Hematopoietic multipotent progenitor cell treated with erythropoietin and hydrocortisone succinate and interleukin-3 and kit ligand, for 15 days (in vitro differentiated cells): Measurements from ENCODE around the gene TMEM263.
"Not testable (repeated sequence)": the region's sequence is repeated elsewhere in the genome, so short reads cannot be mapped to it uniquely, and the experiment has no call there.

Experiments used
- DNase-seq: peaks from one replicate; pipeline ENCODE4 v3.0.0-alpha.2; 2015; ENCODE audit warnings: low spot score

The TMEM263 gene

GRCh38 chr12:106955377-106956047 is at the start of gene TMEM263:
Gene TMEM263 (plus strand): TSS chr12:106955907. CDS start chr12:106967117, 11,210 bp downstream.
- DNase-seq = peak; percentile 57

DNA sequence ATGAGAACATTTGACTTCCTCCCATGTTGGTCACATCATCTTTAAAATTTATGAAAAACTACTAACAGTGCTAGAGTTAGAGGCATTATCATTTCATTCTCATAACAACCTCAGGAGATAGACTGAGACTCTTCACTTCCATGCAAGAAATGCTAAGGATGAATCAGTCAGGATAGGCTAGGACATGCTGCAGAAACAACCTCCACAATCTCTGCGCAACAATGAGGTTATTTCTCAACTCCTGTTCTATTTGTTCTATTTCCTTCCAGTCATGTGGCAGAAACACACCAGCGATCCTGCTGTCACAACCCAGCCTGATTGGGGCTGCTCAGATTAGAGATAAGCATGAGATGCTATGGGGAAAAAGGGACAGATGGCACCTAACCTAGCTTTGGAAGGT is 49.0 kb upstream of the TMEM263 start:
- no peak for DNase-seq

DNA sequence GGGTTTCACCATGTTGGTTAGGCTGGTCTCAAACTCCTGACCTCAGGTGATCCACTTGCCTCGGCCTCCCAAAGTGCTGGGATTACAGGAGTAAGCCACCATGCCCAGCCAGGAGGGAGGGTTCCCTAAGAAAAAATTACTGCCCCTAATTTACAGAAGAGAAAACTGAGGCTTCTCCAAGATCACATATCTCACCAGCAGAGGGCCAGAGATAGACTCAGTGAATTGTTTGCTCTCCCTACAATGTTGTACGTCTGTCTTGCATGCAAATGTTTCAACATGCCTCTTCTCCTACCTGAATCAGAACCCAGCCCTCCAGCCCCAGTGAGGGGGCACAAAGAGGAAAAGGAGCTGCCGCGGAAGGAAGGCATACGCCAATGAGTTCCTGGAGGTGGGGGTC is 48.3 kb upstream of the TMEM263 start:
- no peak for DNase-seq

DNA sequence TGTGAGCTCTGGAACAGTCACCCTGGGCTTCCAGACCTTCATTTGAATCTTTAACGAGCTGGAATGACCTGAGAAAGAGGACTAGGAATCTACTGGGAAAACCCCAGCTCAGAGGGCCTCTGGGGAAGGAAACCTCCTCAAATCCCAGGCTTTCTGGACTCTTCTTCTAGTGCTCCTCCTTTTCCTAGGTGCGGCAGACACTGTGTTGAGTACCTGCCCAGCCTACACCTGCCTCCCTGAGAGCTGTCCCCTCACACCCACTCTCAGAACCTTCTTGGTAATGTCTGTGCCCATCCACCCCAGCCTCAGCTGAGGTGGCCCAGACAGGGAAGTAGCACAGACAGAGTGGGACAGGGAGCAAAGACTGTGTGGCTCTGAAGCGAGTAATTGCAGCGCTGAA is 47.9 kb upstream of the TMEM263 start:
- no peak for DNase-seq

- no peak for DNase-seq
Observed at GRCh38 chr12:106908561-106908960, 47.1 kb upstream of the TMEM263 start.

DNA sequence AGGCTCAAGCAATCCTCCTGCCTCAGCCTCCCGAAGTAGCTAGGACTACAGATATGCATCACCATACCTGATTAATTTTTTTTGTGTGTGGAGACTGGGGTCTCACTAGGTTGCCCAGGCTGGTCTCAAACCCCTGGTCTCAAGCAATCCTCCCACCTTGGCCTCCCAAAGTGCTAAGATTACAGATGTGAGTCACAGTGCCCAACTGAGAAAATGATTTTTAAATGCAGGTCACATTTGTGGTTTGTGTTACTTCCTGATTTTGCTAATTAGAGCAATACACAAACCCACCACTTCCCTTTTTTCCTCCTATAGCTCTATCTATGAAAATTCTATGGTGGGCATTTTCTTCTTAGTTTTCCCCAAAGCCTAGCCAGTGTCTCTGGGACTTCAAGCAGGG is 45.5 kb upstream of the TMEM263 start:
- no peak for DNase-seq

DNA sequence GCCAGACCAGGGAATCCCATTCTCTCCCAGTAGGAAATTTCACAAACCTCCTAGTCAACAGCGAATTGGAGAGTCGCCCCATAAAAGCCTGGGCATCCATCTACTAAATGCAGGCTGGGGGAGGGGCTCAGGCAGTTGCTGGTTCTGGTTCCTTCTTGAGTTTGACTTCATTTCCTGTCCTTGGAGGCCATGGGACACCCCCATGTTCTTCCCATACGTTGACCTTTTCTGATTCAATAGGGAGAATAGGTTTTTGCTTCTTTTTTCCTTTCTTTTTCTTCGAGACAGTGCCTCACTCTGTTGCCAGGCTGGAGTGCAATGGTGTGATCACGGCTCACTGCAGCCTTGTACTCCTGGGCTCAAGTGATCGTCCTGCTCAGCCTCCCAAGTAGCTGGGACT is 44.1 kb upstream of the TMEM263 start:
- DNase-seq = no peak

- DNase-seq = no peak
Observed at GRCh38 chr12:106913456-106913855, 42.3 kb upstream of the TMEM263 start.

DNA sequence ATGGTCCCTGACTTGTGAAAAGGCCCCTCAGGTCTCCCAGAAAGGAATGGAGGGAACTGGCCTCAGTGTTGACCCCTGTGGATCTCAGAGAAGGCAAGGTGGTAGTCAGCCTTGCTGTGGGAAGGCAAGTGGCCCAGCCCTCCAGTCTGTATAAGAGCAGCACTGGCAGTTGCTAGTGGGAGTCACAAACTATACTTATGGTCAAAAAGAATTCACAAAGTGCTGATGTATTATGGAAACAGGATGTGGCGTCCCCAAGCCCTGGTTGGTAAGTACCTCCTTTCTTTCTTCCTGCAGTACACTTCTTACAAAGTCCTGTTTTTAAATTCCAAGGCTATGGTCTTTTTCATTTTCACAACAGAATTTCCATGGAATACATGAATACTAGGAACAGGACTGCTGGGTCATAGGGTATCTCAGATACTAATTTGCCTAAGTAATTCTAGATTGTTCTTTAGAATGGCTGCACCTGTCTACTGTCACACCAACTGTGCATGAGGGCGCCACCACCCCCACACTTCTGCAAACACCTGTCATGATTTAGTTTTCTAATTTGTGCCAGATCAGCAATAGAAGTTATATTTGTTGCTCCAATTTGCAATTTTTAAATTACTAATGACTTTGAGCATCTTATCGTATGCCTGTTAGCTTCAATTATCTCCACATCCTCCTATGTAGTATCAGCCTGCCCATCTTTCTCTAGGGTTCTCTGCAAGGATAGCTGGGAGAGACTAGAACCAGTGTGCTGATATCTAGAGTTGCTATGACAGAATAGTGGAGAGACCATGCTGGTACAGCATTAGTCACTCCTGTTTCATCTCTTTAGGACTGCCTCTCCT is 40.7 kb upstream of the TMEM263 start:
- no peak for DNase-seq

DNA sequence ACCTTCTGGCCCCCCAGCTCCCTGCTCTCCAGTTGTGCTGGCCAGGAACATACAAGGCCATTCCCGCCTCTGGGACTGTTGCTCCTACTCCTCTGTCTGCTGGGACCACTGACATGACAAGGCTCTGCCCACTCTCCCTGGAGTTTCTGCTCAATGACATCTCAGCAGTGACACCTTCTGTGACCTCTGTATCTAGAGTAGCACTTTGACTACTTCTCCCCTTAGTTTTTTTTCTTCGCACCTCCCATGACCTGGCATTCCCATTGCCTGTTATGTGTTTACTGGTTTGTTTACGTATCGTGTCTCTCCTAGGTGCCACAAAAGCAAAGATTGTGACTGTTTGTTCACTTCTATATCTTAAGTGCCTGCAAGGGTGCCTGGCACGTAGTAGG is 40.1 kb upstream of the TMEM263 start:
- DNase-seq = no peak

DNA sequence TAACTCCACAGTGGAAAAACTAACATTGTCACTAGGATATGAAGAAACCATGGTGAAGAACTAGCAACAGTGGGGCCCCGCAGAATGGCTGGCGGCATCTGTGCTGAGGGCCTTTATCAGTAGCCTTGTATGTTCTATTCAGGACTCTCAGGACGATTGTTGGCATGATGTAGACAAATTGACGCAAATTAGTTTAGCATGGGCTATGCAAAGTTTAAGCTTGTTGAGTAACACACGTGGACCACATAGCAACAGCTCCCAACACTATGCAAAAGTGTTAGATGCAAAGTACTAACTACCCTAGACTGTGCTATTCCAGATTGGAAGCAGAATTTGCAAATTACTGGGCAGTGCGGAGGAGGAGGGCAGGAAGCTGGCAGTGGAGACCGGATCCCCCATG is 38.2 kb upstream of the TMEM263 start:
- no peak for DNase-seq

DNA sequence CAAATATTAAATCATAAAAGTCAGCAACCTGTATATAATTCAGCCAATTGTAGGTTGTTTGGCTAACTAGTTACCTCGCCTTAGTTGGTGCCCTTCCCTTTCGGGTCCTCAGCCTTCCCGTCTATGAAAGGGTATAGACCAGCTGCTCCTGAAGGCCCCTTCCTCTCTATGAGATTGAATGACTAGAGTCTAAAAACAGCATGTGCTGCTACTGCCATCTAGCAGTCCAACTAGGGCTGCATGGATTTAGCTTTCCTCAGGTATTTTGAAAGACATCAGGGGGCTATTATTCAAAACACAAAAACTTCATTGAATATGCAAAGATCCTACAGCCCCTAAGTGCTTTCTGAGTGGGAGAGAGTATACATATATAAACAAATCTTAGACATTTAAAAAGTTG is 37.0 kb upstream of the TMEM263 start:
- no peak for DNase-seq

GRCh38 chr12:106919910-106920544 is 35.7 kb upstream of the TMEM263 start:
- DNase-seq = peak; percentile 52

- DNase-seq = not testable (repeated sequence)
Observed at GRCh38 chr12:106921976-106922375, 33.7 kb upstream of the TMEM263 start.

DNA sequence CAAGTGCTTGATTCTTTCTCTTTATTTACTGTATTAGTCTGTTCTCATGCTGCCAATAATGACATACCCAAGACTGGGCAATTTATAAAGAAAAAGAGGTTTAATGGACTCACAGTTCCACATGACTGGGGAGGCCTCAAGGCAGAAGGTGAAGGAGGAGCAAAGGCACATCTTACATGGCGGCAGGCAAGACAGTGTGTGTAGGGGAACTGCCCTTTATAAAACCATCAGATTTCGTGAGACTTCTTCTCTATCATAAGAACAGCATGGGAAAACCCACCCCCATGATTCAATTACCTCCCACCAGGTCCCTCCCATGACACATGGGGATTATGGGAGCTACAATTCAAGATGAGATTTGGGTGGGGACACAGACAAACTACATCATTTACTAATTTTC is 32.1 kb upstream of the TMEM263 start:
- DNase-seq = not testable (repeated sequence)

DNA sequence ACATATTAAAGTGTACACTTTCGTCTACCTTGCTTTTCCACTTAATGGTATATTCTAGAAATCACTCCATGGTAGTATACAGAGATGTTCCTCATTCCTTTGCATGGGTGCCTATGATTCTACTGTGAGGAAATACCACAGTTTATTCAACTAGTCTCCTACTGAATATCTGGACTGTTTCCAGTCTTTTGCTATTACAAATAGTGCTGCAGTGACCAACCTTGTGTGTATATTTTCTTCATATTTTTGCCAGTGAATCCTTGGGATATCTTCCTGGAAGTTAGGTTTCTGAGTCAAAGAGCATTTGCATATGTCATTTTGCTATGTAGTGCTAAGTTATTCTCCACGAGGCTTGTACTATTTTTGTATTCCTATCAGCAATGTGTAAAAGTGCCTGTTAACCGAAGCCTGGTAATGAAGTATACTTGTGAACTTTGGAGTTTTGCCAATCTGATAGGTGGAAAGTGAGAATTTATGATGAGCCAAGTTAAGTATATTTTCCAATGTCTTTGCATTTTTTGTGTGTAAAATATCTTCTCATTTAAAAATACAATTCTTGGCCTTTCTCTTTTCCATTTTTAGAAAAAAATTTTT is 31.3 kb upstream of the TMEM263 start:
- no peak for DNase-seq

GRCh38 chr12:106926657-106927056 is 29.1 kb upstream of the TMEM263 start:
- no peak for DNase-seq

DNA sequence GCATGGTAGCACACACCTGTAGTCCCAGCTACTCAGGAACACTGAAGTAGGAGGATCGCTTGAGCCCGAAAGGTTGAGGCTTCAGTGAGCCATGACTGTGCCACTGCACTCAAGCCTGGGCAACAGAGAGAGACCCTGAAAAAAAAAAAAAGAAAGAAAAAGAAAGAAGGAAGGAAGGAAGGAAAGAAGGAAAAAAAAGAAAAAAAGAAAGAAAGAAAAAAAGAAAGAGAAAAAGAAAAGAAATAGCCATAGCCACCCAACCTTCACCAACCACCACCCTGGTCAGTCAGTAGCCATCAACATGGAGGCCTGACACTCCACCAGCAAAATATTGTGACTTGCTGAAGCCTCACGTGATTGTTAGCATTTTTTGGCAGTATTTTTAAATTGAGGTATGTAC is 21.4 kb upstream of the TMEM263 start:
- no peak for DNase-seq

DNA sequence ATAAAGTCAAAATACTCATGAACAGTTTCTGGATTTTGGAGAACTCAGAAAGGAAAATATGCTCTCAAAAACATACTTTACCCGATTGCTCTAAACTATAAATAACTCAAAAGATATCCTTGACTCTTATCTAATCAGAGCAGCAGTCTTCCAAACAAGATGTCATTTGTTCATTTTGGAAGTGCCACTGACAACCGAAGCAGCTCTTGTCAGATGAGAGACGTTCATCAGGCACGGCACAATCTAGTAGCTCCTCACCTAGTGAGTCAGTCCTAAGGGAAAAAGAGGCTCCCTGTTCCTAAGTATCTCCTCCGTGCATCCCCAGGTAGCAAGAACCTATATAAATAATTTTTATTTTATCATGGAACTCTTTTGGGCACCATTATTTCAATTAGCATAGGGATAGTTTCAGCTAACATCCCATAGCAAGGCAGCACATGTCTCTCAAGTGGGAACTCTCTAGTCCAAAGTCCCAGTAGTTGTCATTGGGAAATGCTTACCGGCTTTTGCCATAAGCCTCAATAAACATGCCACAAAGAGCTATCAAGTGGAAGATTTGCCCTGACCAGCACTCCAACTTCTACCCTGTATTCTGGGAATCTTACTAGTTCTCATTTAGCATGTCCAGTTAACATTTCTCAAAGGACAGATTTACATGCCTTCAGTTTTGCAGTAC is 14.1 kb upstream of the TMEM263 start:
- DNase-seq = no peak

GRCh38 chr12:106942775-106943174 is 12.9 kb upstream of the TMEM263 start:
- no peak for DNase-seq

DNA sequence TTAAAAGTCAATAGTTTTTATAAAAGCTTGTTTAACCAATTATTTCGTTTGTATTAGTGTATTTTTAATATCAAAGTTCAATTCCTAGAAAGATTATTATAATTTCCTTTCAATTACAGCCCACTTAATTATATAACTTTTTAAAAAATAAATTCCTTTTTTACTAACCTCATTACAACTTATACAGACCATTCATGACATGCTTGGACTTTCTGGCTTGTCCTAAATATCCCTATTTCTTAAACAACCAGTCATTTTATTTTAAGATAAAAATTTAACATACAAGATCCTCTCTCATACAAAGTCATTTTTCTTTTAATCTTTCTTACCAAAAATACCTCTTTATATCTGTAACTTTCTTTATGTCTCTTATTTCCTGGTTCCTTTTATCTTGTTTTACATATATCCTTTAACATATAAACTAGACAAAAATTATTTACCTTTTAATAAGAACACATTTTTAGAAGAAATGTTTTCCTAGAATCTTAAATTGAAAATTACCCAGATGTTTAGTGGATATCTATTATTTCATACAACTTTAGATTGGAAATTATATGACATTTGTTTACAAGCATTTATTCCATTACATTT is 10.4 kb upstream of the TMEM263 start:
- DNase-seq = no peak

DNA sequence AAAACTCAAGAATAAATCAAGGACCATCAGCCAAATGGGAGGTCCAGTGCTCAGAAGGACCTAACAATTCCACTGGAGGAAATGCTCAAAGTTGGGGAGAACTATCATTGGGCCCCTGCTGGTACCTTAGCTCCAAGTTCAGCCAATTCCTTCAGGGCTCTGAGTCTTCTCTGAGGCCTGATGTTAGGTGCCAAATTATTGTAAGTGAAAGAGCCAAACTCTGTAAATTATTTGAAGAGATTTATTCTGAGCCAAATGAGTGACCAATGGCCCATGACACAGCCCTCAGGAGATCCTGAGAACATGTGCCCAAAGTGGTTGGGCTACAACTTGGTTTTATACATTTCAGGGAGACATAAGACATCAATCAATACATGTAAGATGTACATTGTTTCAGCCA is 8.2 kb upstream of the TMEM263 start:
- no peak for DNase-seq
